Activated T-helper 1 cell treated with Interleukin-2 at 50 U/mL for 16 hours (primary cell): ENCODE measurements around the gene ZER1.

ENCODE experiments used
- DNase-seq: peaks from one replicate; pipeline ENCODE4 v3.0.0-alpha.2; 2020; ENCODE audit warnings: low read depth

The ZER1 gene

DNA sequence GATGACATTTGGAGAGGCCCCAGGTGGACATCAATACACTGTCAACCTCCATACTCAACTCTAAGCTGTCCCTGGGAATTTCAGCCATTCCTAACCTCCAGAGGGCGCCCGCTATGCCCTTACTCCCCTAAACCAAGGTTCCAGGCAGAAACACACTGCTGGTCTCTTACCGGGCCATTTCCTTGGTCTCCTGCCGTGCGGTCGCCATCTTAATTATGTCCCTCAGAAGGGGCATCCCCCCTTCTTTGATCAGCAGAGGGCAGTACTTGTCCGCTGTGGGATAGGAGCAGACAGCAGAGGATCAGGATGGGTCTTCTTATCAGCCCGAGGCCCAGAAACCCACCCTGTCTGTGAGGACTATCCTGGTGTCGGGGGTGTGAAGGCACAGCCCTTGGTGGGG, 38.5 kb downstream of the ZER1 start:
- DNase-seq, result no peak

DNA sequence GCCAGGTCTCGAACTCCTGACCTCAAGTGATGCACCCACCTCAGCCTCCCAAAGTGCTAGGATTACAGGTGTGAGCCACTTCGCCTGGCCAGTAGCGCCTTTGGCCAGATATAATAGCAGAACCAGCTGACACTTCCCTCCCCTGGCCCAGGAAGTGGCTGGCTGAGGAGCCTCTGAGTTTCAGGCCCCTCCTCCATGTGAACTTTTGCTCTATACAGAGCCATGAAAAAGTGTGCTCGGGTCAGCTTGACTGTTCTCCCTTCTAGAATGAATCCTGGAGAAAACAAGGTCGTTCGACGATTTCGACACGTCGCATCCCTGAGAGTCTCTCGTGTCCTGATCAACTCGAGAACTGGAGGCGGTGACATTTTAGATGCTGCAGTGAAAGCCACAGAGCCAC, 39.2 kb downstream of the ZER1 start:
- DNase-seq, result no peak

DNA sequence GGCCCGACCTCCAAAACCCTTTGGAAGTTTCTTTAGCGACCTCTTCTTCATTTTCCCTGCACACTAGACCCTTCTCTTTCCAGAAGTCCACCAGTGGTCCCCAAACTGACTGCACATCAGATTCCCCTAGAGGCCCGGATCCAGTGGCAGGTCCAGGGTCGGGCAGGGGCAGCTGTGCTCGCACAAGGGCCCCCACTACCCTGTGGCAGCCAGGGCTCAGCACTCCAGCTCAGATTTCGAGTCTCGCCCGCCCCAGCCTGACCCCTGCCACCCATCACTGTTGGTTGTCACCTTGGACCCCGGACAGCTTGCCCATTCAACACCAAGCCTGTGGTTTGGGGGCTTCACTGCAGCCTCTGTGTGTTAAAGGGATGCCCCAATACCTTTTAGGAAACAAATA, 40.0 kb downstream of the ZER1 start:
- no peak for DNase-seq

DNA sequence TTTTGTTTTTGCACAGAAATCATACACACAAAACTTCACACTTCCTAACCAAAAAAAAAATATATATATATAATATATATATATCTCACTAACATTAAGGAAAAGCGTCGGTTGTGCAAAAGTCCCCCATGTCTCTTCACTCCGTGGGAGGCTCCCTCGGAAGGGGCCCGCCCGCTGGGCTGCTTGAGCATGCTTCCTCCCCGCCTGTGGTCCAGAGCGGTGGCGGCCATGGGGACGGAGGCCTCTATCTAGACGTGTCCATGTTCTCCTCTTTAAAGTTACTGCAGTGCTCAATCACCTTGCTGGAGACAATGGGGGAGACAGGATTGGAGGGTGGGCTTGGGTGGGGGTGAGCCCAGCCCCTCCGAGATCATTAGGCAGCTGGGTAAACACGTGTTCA, 40.6 kb downstream of the ZER1 start:
- no peak for DNase-seq

DNA sequence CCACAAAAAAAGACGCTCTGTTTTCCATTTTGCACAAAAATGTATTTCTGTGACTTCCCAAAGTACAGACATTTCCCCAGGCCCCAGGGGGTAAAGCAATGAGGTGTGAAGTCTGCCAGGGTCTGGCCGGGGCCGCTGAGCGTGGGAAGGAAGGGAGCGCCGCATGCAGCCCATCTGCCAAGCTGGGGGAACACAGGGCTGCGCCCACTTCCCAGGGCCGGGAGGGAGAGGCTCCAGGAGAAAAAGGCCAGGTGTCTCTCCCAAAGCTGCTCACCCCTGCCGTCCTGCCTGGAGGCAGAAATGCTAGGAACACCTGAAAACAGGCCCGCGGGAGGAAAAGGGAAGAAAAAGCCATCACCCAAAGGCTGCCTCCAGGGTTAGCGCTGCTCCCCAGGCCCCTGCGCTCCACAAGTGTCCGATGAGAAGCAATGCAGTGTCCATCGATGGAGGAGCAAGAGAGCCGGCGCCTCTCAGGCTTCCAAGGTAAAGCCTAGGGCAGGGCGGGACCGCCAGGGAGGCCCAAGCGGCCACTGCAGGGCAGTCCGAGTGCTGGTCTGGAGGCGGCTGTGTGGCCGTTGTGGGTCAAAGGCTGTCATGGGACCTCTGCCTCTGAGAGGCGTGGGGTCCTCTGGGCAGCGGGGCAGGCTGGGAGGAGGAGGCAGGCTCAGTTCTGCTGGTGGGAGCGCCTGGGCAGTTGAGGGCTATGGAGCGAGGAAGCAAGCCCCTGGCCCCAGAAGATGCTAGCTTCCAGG, 41.8 kb downstream of the ZER1 start:
- no peak for DNase-seq

DNA sequence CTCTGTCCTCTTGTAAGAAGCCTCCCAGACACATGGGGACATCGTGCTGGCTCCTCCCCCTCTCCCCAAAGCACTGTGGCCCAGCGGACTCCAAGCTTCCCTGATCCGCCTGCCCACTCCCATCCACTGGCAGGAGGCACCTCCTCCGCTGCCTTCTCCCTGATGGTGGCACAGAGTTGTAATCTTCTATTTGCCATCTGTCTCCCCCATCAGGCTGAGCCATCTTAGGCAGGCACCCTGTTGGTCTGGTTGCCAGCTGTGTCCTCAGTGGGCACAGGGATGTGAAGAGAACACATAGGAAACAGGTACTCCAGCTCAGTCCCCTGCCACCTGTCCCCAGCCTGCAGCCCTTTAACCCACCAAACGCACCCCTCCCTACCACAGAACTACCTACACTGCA, 42.4 kb downstream of the ZER1 start:
- no peak for DNase-seq

DNA sequence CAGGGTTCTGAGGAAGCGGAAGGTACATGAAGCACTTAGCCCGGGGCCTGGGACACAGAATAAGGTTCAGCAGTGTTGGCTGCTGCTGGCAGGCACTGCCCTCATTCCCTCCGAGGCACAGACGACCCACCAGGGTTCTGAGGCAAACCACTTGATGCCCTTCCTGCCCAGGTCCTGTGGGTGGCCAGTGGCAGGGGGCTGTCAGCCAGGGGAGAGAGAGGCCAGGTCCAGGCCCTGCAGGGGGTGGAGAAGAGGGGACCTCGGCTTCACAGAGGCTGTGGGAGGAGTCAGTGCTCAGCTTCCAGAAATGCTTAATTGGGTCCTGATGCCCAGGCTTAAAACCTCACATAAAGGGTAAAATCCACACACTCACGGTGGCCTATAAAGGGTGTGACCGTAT, 43.4 kb downstream of the ZER1 start:
- DNase-seq, result no peak

DNA sequence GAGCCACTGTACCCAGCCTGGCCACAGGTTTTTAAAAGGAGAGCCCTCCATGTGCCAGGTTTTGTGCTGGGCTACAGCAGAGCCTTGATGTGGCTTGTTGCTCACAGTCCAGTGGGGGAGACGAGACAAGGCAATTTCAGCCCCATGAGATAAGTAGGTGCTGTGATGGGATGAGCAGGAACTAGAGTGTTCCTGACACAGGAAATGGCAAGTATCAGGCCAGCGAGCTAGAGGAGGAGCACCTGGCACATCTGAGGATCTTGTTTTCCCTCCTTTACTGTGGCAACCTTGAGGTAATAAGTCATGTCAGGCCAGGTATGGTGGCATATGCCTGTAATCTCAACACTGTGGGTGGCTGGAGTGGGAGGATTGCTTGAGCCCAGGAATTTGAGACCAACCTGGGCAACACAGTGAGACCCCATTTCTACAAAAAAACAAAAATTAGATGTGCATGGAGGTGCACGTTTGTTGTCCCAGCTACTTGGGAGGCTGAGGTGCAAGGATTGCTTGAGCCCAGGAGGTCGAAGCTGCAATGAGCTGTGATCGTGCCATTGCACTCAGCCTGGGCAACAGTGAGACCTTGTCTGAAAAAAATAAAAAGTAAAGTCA, 44.0 kb downstream of the ZER1 start:
- no peak for DNase-seq

DNA sequence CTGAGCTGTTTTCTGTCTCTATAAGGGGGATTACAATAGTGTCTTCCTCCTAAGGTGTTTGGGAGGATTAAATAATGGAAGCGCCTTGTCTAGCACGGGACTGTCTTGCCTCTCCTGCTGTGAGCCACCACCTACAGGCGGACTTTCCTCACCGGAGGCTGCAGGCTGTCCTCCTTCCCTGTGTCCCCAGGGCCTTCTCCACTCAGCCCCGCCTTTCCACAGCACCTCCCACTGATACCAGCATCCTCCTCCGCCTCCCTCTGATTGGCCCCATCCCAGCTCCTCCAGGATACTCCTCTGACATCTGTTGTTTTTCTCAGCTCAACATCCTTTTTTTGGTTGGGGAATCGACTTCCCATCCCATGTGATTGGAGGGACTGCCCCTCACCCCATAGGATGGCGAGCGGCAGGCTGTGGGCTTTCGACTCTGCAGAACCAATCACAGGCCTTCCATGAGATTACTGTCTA, 46.9 kb downstream of the ZER1 start:
- no peak for DNase-seq

DNA sequence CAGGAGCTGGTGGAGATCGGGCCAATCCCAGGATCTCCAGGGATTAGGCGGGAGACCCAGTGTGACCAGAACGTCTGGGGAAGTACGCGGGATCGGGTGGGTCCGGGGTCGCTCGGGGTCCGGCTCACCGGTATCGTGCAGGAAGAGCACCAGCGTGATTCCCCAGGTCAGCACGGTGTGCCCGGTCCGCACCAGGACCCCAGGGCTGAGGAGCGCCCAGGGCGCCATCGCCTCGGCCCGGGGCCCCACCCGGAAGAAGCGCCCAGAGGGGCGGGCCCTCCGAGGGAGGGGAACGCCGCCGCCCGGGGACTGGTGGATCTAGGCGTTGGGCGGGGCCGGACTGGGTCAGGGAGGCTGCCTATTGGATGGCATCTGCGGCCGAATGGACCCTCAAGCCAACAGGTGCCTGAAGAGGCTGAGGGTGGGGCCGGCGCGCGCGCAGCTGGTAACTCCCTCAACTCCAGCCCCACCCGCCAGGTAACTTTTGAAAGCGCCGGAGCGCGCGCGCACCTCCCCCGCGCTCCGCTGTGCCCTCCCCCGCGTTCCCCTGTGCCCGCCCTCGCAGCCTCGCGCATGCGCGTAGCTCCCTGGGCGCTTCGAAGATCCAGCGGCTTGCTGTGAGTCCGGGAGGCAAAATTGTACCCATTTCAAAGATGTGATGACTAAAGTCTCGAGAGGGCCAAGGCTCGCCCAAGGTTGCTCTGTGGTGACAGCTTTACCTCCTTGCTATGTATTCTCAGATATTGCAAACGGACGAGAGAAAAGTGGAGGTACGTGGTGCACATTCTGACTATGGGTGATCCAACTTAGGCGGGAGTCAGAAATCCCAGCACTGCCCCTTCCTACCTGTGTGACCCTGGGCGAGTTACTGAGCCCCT, 47.6 kb downstream of the ZER1 start, which contains the start of gene ZDHHC12:
Gene ZDHHC12 (minus strand): TSS at position 262 of the 878 bp plus-strand sequence. CDS start 34 bp downstream, at position 228.
- peak; percentile 99 for DNase-seq

DNA sequence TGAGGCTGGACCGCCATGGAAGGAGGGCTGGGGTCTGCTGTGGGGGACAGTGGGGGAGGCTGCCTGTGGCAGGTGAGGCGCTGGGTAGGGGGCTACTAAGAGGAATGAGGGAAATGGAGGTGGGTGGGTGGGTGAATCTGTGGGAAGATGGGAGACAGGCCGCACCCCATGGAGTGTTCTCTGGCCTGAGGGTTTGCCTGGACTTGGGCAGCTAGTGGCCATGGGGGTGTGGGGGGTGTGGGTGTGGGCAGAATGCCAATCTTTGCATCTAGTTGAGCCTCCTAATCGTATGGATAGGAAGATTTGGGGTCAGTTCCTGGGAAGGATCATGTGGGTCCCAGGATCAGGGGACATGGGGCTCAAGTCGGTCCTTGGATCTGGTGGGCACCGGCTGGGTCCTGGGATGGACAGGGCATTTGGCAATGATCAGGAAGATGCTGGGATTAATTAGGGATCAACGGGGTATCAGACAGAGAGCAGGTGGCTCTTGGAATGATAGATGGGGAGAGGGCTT, 48.3 kb downstream of the ZER1 start:
- DNase-seq, result no peak

DNA sequence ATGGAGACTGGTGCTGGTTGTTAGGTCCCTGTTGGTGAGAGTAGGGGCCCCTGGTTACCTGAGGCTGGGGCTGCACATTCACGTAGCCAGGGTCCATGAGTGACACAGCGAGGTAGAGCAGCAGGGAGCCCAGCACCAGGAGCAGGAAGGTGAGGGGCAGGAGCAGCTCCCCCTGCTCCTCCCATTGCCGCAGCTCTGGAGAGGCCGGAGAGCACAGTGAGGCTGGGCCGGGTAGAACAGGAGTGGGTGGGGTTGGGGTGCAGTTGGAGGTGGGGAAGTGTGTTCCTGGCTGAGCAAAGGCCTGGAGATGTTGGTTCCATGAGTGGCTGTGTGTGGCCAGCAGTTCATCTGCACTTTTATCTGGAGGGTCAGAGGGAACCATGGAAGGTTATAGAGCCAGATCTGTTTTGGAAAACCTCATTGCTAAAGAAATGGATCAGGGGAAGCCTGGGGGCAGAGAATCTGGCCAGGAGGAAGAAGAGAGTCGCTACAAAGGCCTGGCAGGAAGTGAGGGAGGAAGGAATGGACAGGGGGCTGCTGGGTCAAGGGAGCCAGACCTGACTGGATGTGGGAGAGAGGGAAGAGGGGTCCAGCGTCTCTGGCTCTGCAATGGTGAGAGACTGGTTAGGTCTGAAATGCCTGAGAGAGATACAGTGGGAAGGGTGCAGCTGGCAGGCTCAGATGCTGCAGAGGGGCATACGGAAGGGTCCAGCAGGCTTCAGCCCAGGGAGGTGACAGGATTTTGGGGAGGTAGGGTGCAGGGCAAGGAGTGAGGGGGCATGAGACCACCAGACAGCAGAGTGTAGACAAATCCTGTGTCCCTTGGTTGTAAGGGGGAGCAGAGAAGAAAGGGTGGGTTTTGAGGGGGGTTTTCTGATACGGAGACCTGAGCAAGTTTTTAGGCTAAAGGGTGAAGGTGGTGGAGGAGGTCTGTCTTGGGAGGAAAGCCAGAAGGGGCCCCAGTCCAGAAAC, 49.1 kb downstream of the ZER1 start:
- no peak for DNase-seq

DNA sequence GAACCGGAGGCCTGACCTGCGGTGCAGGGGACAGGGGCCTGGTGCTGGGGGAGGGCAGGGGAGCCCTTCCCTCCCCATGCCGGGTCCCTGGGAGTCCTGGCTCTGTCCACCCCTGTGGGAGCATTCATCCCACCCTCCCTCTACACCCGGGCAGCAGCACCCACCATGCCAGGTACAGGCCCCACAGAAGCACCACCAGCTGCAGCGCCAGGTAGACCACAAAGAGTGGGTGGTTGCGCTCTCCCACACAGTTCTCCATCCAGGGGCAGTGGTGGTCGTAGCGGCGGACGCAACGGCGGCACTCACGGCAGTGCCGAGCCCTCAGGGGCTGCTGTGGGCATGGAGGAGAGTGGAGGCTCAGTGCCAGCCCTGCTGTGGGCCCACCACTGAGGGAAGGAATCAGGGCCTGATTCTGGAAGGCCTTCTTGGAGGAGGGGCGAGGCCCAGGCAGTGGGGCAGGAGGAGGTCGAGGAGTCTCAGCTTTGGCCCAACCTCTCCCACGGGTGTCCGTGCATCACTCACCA, 50.2 kb downstream of the ZER1 start:
- no peak for DNase-seq

DNA sequence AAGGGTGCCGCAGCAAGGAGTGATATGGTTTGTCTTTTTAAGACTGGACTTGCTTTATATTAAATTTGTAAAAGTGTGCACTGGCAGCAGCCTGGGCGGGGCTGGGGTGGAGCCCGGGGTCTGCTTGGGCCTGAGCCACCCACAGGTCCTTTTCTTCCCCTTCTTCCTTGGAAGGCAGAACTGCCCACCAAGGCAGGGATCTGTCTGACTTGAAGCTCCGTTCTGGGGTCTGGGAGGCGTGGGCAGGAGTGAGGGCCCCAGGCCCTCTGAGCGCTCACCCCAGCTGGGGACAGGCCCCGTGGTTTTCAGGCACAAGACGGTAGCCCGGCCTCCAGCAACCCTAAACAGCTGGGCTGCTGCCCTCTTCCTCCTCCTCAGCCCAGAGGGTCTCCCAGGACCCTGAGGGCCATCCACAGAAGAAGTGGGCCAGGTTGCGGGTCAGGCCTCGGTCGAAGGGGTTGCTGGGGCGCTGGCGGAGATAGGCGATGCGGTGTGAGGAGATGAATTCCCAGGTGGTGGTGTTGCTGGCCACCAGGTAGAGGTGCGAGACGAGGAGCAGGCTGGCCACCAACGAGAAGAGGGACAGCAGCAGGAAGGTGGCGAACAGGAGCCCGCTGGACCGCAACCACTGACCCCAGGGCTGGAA, 50.8 kb downstream of the ZER1 start:
- DNase-seq, result no peak

DNA sequence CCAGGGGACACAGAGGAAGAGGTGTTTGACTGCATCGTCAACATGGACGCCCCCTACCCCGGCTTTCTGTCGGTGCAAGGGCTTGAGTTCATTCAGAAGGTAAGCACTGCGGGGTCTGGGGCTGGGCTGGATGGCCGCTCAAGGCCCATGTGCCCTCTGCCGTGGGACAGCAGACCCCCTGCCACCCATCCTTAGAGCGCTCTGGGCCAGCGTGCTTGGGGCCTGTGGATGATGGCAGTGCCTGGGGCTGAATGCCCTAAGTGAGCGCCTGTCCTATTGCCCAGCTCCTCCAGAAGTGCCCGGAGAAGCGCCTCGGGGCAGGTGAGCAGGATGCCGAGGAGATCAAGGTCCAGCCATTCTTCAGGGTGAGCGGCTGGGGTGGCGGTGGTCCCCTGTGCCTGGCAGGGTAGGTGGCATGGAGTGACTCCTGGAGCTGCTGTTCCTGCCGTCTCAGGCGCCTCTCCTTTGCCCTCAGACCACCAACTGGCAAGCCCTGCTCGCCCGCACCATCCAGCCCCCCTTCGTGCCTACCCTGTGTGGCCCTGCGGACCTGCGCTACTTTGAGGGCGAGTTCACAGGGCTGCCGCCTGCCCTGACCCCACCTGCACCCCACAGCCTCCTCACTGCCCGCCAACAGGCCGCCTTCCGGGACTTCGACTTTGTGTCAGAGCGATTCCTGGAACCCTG, 51.7 kb downstream of the ZER1 start:
- DNase-seq, result no peak

DNA sequence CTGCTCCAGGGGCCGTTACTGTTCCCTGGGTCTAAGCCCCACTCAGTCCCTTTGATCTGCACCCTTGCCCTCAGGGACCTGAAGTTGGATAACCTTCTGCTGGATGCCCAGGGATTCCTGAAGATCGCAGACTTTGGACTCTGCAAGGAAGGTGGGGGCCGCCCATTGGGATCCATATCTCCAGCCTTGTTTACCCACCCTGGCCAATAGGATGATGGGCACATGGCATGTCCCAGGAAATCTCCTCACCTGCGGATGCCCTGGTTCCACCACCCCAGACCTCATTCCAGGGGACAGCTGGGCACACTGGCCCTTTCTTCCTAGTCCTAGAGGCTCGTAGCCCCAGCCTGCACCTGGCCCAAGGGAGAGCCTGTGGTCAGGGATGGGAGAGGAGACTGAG, 53.3 kb downstream of the ZER1 start:
- DNase-seq, result no peak

DNA sequence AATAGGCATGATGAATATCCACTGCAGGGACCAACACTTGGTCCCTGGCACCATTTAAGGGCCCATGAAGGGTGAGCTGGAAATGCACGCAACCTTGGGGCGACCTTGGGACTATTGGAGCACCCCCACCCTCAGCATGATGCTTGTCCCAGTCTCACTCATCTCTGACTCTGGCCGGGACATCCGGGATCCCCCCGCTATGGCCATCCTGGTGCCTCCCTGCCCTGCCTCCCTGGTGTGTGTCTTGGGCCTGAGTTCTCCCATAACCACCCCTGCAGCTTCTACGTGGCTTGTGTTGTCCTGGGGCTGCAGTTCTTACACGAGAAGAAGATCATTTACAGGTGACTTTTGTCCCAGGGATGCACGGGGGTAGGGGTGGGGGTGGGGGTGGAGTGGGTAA, 53.7 kb downstream of the ZER1 start:
- no peak for DNase-seq

DNA sequence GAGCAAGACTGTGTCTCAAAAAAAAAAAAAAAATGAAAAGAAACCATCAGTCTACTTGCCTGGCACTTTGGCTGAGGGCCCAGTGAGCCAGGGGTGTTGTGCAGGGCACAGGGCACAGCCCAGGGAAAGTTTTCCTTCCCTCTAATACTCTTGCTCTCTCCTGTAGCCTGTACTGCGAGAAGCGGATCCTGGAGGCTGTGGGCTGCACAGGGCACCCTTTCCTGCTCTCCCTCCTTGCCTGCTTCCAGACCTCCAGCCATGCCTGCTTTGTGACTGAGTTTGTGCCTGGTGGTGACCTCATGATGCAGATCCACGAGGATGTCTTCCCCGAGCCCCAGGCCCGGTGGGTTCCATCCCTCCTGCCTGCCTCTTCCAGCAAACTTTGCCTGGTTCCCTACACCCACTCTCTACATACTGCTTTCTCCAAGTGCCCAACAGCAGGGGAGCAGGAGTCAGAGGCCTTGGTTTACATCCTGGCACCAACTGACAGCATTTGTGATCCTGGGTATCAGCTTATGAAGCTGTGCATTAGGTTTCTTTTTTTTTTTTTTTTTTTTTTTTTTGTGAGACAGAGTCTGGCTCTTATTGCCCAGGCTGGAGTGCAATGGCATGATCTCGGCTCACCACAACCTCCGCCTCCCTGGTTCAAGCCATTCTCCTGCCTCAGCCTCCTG, 55.0 kb downstream of the ZER1 start:
- DNase-seq, result no peak

DNA sequence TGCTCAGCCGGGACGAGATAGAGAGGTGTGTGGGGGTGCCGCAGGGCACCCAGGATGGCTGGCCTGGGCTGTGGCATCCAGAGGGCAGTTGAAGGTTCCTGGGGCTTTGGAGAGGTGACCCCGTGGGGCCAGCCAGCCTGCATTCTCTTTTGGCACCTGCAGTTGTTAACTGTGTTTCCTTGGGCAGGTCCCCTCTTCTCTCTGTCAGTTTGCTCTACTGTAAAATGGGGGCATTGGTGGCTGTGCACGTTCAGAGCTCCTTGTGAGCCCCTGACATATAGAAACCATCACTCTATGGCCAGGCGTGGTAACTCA, 56.3 kb downstream of the ZER1 start:
- no peak for DNase-seq
